Stomach (tissue), 9 donors: ENCODE measurements around the gene ACVR1B. TPM values are rescaled to one million over a fixed set of nuclear protein-coding genes. Genes with fewer than 3 reads are reported as not detected.

ENCODE experiments used
- DNase-seq, 2 donors: peaks; one replicate each; pipeline versions ENCODE4 v3.0.0 to v3.0.0-alpha.2; 2013 to 2019
- H3K27ac ChIP-seq, 5 donors: fragments of 200-600 bp in 4 of 5; sonication (generic) in 4 of 5; one replicate each; pipeline ENCODE4 v1.5.1; 2013 to 2019; ENCODE audit warnings: mild to moderate bottlenecking in 1 of 5, moderate library complexity in 1 of 5
- H3K27me3 ChIP-seq, 3 donors: fragments of 200-600 bp; sonication (generic); one replicate each; pipeline ENCODE4 v1.5.1; 2017 to 2019; ENCODE audit warnings: mixed run types in 1 of 3
- H3K36me3 ChIP-seq, 4 donors: fragments of 200-600 bp; sonication (generic); 1 replicate in 3 of 4; 2 replicates in 1 of 4; pipeline ENCODE4 v1.5.1; 2016 to 2019
- H3K4me1 ChIP-seq, 4 donors: fragments of 200-600 bp; sonication (generic); one replicate each; pipeline ENCODE4 v1.5.1; 2016 to 2019
- H3K4me3 ChIP-seq, 4 donors: fragments of 200-600 bp; sonication (generic) in 3 of 4; one replicate each; pipeline ENCODE4 v1.5.1; 2016 to 2019; ENCODE audit warnings: mild to moderate bottlenecking in 1 of 4
- H3K9me3 ChIP-seq, 4 donors: fragments of 200-600 bp; sonication (generic); one replicate each; pipeline ENCODE4 v1.5.1; 2016 to 2019
- CTCF ChIP-seq, 7 experiments: fragments of 450-650 bp in 4 of 7; fragments of 200-600 bp in 3 of 7; sonication (generic) in 3 of 7; IDR thresholded peaks; one replicate each; pipeline ENCODE4 v1.5.1; 2016 to 2019; ENCODE audit warnings: antibody characterized with exemption in 7 of 7, control low read depth in 2 of 7, mild to moderate bottlenecking in 1 of 7
- EP300 ChIP-seq: sonication (generic); formaldehyde crosslinking; IDR thresholded peaks from one replicate; pipeline ENCODE4 v1.6.1; 2017; ENCODE audit warnings: antibody characterized with exemption
- POLR2A ChIP-seq, 4 donors: fragments of 450-650 bp; IDR thresholded peaks; one replicate each; pipeline ENCODE4 v1.6.1; 2016; ENCODE audit warnings: antibody characterized with exemption in 4 of 4, control low read depth in 2 of 4, mild to moderate bottlenecking in 1 of 4, moderate library complexity in 1 of 4
- POLR2AphosphoS5 ChIP-seq, 3 donors: sonication (generic); formaldehyde crosslinking; IDR thresholded peaks; one replicate each; pipeline ENCODE4 v1.6.1; 2016; ENCODE audit warnings: antibody characterized with exemption in 3 of 3
- WGBS, 5 donors: extraction: QIAGEN DNeasy Blood & Tissue Kit in 3 of 5; methylation state at CpG; one replicate each; pipeline versions ENCODE4 v1.1.5 to v1.1.7; 2013 to 2018; 5-methylcytosine and 5-hydroxymethylcytosine counted together
- intact Hi-C: fragments of 100-400 bp; cut with DNase I; formaldehyde crosslinking; loops from one replicate; pipeline ENCODE4 v1.15.1; 2023; ENCODE audit warnings: low total_unique reads
- polyA plus RNA-seq, 3 donors: library from polyadenylated mRNA; stranded (reverse); fragments of 200-250 nt; gene quantifications; one replicate each; pipeline ENCODE4 v1.2.3, GENCODE V29; 2013
- total RNA-seq, 5 donors: library from RNA; depleted of rRNA; stranded (reverse); fragments of >200 nt; gene quantifications; one replicate each; pipeline versions ENCODE4 v1.1.0 to v1.2.3, GENCODE V29; 2014 to 2016
- donor health status: healthy with polysubstance abuse.
- donor health status: Bipolar disorder and iron deficiency.
- donor health status: healthy.

Gene ACVR1B
- total and polyA plus RNA-seq, 8 donors: 8.3 to 53.1 (median 24.5) TPM

GRCh38 chr12:51997136-51997535, 45.6 kb downstream of the ACVR1B start:
- no peak for TF ChIP-seq POLR2A (IDR thresholded peaks at IDR 0.05)
- TF ChIP-seq CTCF (IDR thresholded peaks at IDR 0.05): no peak
- no peak for TF ChIP-seq POLR2AphosphoS5 (IDR thresholded peaks at IDR 0.05)
- TF ChIP-seq EP300: no peak
- no peak for DNase-seq
- intact Hi-C loops: no loop called here
- Histone ChIP-seq H3K4me1 (peaks cover 0 to 7% (median 2%) of the 10 kb centered on the region in 4 donors), H3K9me3 (no peaks in the 10 kb centered on the region), H3K36me3 (peaks cover 20 to 67% (median 59%) of the 10 kb centered on the region in 4 donors), H3K4me3 (no peak overlapping the region), H3K27ac (no peak overlapping the region), H3K27me3 (no peaks in the 10 kb centered on the region)
- WGBS, 5 donors: 76 to 82% (median 80%) methylated on average over 5 of the region's 5 CpGs

GRCh38 chr12:52003016-52003550, 51.6 kb downstream of the ACVR1B start:
- intact Hi-C loops: no loop called here
- peaks cover 0 to 38% (median 19%) of the 10 kb centered on the region in 3 donors for H3K27me3 ChIP-seq
- TF ChIP-seq EP300: no peak
- no peak for TF ChIP-seq POLR2AphosphoS5 (IDR thresholded peaks at IDR 0.05)
- TF ChIP-seq CTCF (IDR thresholded peaks at IDR 0.05): no peak
- no peak for TF ChIP-seq POLR2A (IDR thresholded peaks at IDR 0.05)
- no peaks in the 10 kb centered on the region for H3K9me3 ChIP-seq
- no peak for DNase-seq
- no peak overlapping the region for H3K27ac ChIP-seq
- H3K4me3 ChIP-seq: no peak overlapping the region
- peaks cover 0 to 11% (median 8%) of the 10 kb centered on the region in 4 donors for H3K36me3 ChIP-seq
- peaks cover 17 to 42% (median 21%) of the 10 kb centered on the region in 4 donors for H3K4me1 ChIP-seq
- WGBS, 5 donors: 75 to 91% (median 89%) methylated on average over 6 to 8 of the region's 8 CpGs

- H3K9me3 ChIP-seq: no peaks in the 10 kb centered on the region
- peaks cover 0 to 9% (median 5%) of the 10 kb centered on the region in 4 donors for H3K36me3 ChIP-seq
- H3K4me3 ChIP-seq: no peak overlapping the region
- WGBS, 5 donors: 60 to 78% (median 76%) methylated on average over 6 of the region's 6 CpGs
- intact Hi-C loops: no loop called here
- H3K27ac ChIP-seq: no peak overlapping the region
- TF ChIP-seq CTCF (IDR thresholded peaks at IDR 0.05): no peak
- no peak for TF ChIP-seq EP300
- TF ChIP-seq POLR2A (IDR thresholded peaks at IDR 0.05): no peak
- TF ChIP-seq POLR2AphosphoS5 (IDR thresholded peaks at IDR 0.05): no peak
- DNase-seq: no peak
- peaks cover 0 to 38% (median 19%) of the 10 kb centered on the region in 3 donors for H3K27me3 ChIP-seq
- H3K4me1 ChIP-seq: peaks cover 17 to 47% (median 23%) of the 10 kb centered on the region in 4 donors
These were observed 52.1 kb downstream of the ACVR1B start for GRCh38 chr12:52003591-52003990.

- WGBS, 5 donors: 46 to 53% (median 52%) methylated on average over 3 to 5 of the region's 5 CpGs
- peak overlapping the region in 1 of 5 donors; percentile 2 for H3K27ac ChIP-seq
- peaks cover 0 to 8% (median 3%) of the 10 kb centered on the region in 4 donors for H3K36me3 ChIP-seq
- TF ChIP-seq POLR2AphosphoS5 (IDR thresholded peaks at IDR 0.05): peak in 1 of 3 donors; percentile 26
- TF ChIP-seq CTCF (IDR thresholded peaks at IDR 0.05): peak in 5 of 7 experiments; percentile 37 to 73 (median 64)
- no peak for TF ChIP-seq POLR2A (IDR thresholded peaks at IDR 0.05)
- no peak for TF ChIP-seq EP300
- H3K9me3 ChIP-seq: no peaks in the 10 kb centered on the region
- intact Hi-C loops: no loop called here
- no peak overlapping the region for H3K4me3 ChIP-seq
- peak; percentile 68 to 79 for DNase-seq
- peaks cover 17 to 52% (median 26%) of the 10 kb centered on the region in 4 donors for H3K4me1 ChIP-seq
- peaks cover 0 to 38% (median 19%) of the 10 kb centered on the region in 3 donors for H3K27me3 ChIP-seq
These were observed 52.6 kb downstream of the ACVR1B start for GRCh38 chr12:52004042-52004648.
